Measurements from ENCODE around the gene NRAP. TPM values are rescaled to one million over a fixed set of nuclear protein-coding genes. Genes with fewer than 3 reads are reported as not detected.

Gene NRAP
- total RNA-seq, 1 experiment from 2014 or later, result not detected

DNA sequence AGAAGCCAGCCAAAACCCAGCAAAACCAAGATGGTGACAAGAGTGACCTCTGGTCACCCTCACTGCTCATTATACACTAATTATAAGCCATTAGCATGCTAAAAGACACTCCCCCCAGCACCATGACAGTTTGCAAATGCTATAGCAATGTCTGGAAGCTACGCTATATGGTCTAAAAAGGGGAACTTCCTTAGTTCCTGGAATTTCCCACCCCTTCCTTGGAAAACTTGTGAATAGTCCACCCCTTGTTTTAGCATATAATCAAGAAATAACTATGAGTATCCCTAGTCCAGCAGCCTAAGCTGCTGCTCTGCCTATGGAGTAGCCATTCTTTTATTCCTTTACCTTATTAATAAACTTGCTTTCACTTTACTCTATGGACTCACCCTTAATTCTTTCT is 31.9 kb upstream of the NRAP start:
- CTCF ChIA-PET, result no interaction called here
- no peaks in the 10 kb centered on the region for H3K27me3 Mint-ChIP-seq (ENCODE audit: unreplicated experiment)
- BruUV-seq (replicated peaks), result no TSS peak
- no peaks in the 10 kb centered on the region for H3K36me3 Mint-ChIP-seq (ENCODE audit: insufficient read depth, unreplicated experiment)
- H3K4me3 Mint-ChIP-seq (ENCODE audit: low read depth, unreplicated experiment), result no peak overlapping the region
- no peaks in the 10 kb centered on the region for H3K9me3 Mint-ChIP-seq (ENCODE audit: low read depth, unreplicated experiment)
- H3K4me1 Mint-ChIP-seq (ENCODE audit: low read depth, unreplicated experiment), result no peaks in the 10 kb centered on the region
- intact Hi-C loops (cut with micrococcal nuclease; ENCODE audit: unreplicated experiment), result no loop called here
- TF ChIP-seq, protein P1, sequence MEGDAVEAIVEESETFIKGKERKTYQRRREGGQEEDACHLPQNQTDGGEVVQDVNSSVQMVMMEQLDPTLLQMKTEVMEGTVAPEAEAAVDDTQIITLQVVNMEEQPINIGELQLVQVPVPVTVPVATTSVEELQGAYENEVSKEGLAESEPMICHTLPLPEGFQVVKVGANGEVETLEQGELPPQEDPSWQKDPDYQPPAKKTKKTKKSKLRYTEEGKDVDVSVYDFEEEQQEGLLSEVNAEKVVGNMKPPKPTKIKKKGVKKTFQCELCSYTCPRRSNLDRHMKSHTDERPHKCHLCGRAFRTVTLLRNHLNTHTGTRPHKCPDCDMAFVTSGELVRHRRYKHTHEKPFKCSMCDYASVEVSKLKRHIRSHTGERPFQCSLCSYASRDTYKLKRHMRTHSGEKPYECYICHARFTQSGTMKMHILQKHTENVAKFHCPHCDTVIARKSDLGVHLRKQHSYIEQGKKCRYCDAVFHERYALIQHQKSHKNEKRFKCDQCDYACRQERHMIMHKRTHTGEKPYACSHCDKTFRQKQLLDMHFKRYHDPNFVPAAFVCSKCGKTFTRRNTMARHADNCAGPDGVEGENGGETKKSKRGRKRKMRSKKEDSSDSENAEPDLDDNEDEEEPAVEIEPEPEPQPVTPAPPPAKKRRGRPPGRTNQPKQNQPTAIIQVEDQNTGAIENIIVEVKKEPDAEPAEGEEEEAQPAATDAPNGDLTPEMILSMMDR (IDR thresholded peaks at IDR 0.05; ENCODE audit: unreplicated experiment), result no peak
- DNase-seq, result no peak
- H3K27ac Mint-ChIP-seq (ENCODE audit: unreplicated experiment), result no peak overlapping the region

DNA sequence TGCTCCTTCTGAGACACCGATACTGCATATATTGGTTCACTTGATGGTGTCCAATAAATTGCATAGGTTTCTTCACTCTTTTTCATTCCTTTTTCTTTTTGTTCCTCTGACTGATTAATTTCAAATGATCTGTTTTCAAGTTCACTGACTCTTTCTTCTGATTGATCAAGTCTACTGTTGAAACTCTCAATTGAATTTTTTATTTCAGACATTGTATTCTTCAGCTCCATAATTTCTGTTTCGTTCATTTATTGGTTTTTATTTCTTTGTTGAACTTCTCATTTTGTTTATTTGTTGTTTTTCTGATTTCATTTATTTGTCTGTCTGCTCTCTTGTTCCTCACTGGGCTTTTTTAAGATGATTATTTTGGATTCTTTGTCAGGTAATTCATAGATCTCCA is 29.5 kb upstream of the NRAP start:
- no TSS peak for BruUV-seq (replicated peaks)
- TF ChIP-seq, protein P1 (IDR thresholded peaks at IDR 0.05; ENCODE audit: unreplicated experiment), result no peak
- Mint-ChIP-seq H3K27me3 (ENCODE audit: unreplicated experiment) (no peaks in the 10 kb centered on the region), H3K4me3 (ENCODE audit: low read depth, unreplicated experiment) (no peak overlapping the region), H3K27ac (ENCODE audit: unreplicated experiment) (no peak overlapping the region), H3K4me1 (ENCODE audit: low read depth, unreplicated experiment) (no peaks in the 10 kb centered on the region), H3K36me3 (ENCODE audit: insufficient read depth, unreplicated experiment) (no peaks in the 10 kb centered on the region), H3K9me3 (ENCODE audit: low read depth, unreplicated experiment) (peaks cover under 1% of the 10 kb centered on the region)
- CTCF ChIA-PET, result no interaction called here
- no peak for DNase-seq
- intact Hi-C loops (cut with micrococcal nuclease; ENCODE audit: unreplicated experiment), result no loop called here

DNA sequence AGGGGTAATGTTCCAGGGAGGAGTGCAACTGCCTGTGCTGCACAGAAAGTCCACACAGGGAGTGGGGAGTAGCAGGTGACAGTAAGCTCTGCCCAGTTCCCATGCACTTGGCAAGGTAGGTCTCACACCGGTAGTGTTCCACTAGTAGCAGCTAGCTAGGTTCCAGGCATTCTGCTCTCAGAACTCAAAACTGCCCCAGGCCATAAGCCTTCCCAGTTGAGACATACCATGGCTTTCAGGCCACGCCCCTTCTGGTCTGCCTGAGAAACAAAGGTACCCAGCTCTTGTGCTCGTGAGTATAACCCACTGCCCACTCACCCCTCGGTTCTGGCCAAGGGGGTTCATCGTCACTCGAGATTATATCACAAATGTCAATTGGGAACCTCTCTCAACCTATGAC is 28.4 kb upstream of the NRAP start:
- TF ChIP-seq, protein P1 (IDR thresholded peaks at IDR 0.05; ENCODE audit: unreplicated experiment), result no peak
- no peak for DNase-seq
- CTCF ChIA-PET, result interaction anchor here (0.5 kb wide), 1 partner anchor 33 kb away, joined by 5 read pairs; no protein-coding TSS in a partner anchor
- Mint-ChIP-seq H3K27ac (ENCODE audit: unreplicated experiment) (no peak overlapping the region), H3K4me3 (ENCODE audit: low read depth, unreplicated experiment) (no peak overlapping the region), H3K4me1 (ENCODE audit: low read depth, unreplicated experiment) (no peaks in the 10 kb centered on the region), H3K9me3 (ENCODE audit: low read depth, unreplicated experiment) (peaks cover 3% of the 10 kb centered on the region), H3K27me3 (ENCODE audit: unreplicated experiment) (no peaks in the 10 kb centered on the region), H3K36me3 (ENCODE audit: insufficient read depth, unreplicated experiment) (no peaks in the 10 kb centered on the region)
- intact Hi-C loops (cut with micrococcal nuclease; ENCODE audit: unreplicated experiment), result no loop called here
- BruUV-seq (replicated peaks), result no TSS peak

DNA sequence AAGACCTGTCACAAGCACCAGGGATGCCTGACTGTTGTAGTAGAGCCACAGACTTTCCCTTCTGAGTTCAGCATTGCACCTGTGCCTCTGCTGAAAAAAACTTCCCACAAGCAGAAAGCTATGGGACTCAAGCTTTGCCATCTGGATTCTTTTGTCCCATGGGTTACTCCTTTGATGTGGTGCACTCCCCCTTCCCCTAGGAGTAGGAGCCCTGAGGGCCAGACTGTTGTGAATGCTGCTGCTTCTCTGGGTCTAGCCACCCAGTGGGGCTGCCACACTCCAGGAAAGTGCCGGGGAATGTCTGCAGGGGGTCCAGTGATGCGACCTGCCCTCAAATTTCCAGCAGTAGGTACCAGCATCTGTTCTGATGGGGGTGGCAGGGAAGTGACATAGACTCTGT is 27.5 kb upstream of the NRAP start:
- CTCF ChIA-PET, result no interaction called here

More for the DNA sequence above, 27.5 kb upstream of the NRAP start:
- intact Hi-C loops (cut with micrococcal nuclease; ENCODE audit: unreplicated experiment), result no loop called here
- H3K36me3 Mint-ChIP-seq (ENCODE audit: insufficient read depth, unreplicated experiment), result no peaks in the 10 kb centered on the region
- no peak overlapping the region for H3K4me3 Mint-ChIP-seq (ENCODE audit: low read depth, unreplicated experiment)
- DNase-seq, result no peak
- TF ChIP-seq, protein P1 (IDR thresholded peaks at IDR 0.05; ENCODE audit: unreplicated experiment), result no peak
- no peaks in the 10 kb centered on the region for H3K4me1 Mint-ChIP-seq (ENCODE audit: low read depth, unreplicated experiment)
- no peak overlapping the region for H3K27ac Mint-ChIP-seq (ENCODE audit: unreplicated experiment)
- no TSS peak for BruUV-seq (replicated peaks)
- peaks cover 3% of the 10 kb centered on the region for H3K9me3 Mint-ChIP-seq (ENCODE audit: low read depth, unreplicated experiment)
- no peaks in the 10 kb centered on the region for H3K27me3 Mint-ChIP-seq (ENCODE audit: unreplicated experiment)
